Umbilical cord (tissue), 2 donors: Measurements from ENCODE around the gene SEPHS2. TPM values are rescaled to one million over a fixed set of nuclear protein-coding genes. Genes with fewer than 3 reads are reported as not detected.
"Not testable (repeated sequence)": the region's sequence is repeated elsewhere in the genome, so short reads cannot be mapped to it uniquely, and the experiment has no call there.

Experiments used
- DNase-seq: peaks from one replicate; pipeline ENCODE4 v3.0.0-alpha.2; 2015; ENCODE audit warnings: low spot score
- total RNA-seq: library from RNA; depleted of rRNA; stranded (reverse); fragments of >200 nt; gene quantifications from one replicate; pipeline ENCODE4 v1.2.3, GENCODE V29; 2014; ENCODE audit warnings: low replicate concordance; ENCODE audit not compliant: insufficient read depth

SEPHS2 gene
- total RNA-seq, 1 donor from 2014 or later, result 6.3 TPM

- no peak for DNase-seq
Observed at GRCh38 chr16:30470170-30470512, 24.5 kb upstream of the SEPHS2 start.

GRCh38 chr16:30464078-30464477, 18.4 kb upstream of the SEPHS2 start:
- no peak for DNase-seq

- DNase-seq, result not testable (repeated sequence)
Observed at GRCh38 chr16:30461426-30461825, 15.8 kb upstream of the SEPHS2 start.

GRCh38 chr16:30459456-30459855, 13.8 kb upstream of the SEPHS2 start:
- DNase-seq, result no peak

GRCh38 chr16:30458561-30459394, 13.1 kb upstream of the SEPHS2 start:
- no peak for DNase-seq

- DNase-seq, result no peak
Observed at GRCh38 chr16:30457743-30458560, 12.3 kb upstream of the SEPHS2 start.

- DNase-seq, result no peak
Observed at GRCh38 chr16:30457256-30457655, 11.6 kb upstream of the SEPHS2 start.

GRCh38 chr16:30456302-30456701, 10.6 kb upstream of the SEPHS2 start:
- DNase-seq, result no peak

- not testable (repeated sequence) for DNase-seq
Observed at GRCh38 chr16:30452709-30453580, 7.3 kb upstream of the SEPHS2 start.

GRCh38 chr16:30449116-30449435, 3.4 kb upstream of the SEPHS2 start:
- no peak for DNase-seq

- DNase-seq, result no peak
Observed at GRCh38 chr16:30447512-30448226, 2.0 kb upstream of the SEPHS2 start.

- DNase-seq, result no peak
Observed at GRCh38 chr16:30446203-30446595, 525 bp upstream of the SEPHS2 start.

- no peak for DNase-seq
Observed at GRCh38 chr16:30445149-30445407, 596 bp downstream of the SEPHS2 start.

- DNase-seq, result no peak
Observed at GRCh38 chr16:30444231-30445148, 1.2 kb downstream of the SEPHS2 start.

GRCh38 chr16:30443631-30444030, 2.0 kb downstream of the SEPHS2 start:
- no peak for DNase-seq

- no peak for DNase-seq
Observed at GRCh38 chr16:30439720-30440348, 5.8 kb downstream of the SEPHS2 start.

GRCh38 chr16:30438835-30439234, 6.8 kb downstream of the SEPHS2 start:
- no peak for DNase-seq

GRCh38 chr16:30437511-30438046, 8.1 kb downstream of the SEPHS2 start:
- no peak for DNase-seq

GRCh38 chr16:30434852-30435251, 10.8 kb downstream of the SEPHS2 start:
- DNase-seq, result no peak

GRCh38 chr16:30430428-30430970, 15.2 kb downstream of the SEPHS2 start:
- no peak for DNase-seq
